H9 (cell line): ENCODE results near the gene PRKCI. TPM values are rescaled to one million over a fixed set of nuclear protein-coding genes. Genes with fewer than 3 reads are reported as not detected.

Experiments used
- DNase-seq: peaks from one replicate; pipeline ENCODE4 v3.0.0-alpha.2; 2017
- H2AFZ ChIP-seq: one replicate; pipeline ENCODE4 v1.6.1; 2013; ENCODE audit warnings: mild to moderate bottlenecking, low read length, control low read depth, moderate library complexity
- H2AK5ac ChIP-seq: 2 replicates; pipeline ENCODE4 v1.6.1; 2013; ENCODE audit warnings: low read length, control low read depth, mixed read lengths; ENCODE audit not compliant: insufficient read length
- H2BK120ac ChIP-seq: one replicate; pipeline ENCODE4 v1.6.1; 2013; ENCODE audit warnings: low read depth, mild to moderate bottlenecking, low read length, control low read depth, inconsistent platforms; ENCODE audit not compliant: poor library complexity, severe bottlenecking
- H2BK12ac ChIP-seq: 2 replicates; pipeline ENCODE4 v1.6.1; 2013; ENCODE audit warnings: low read length, control low read depth, mixed read lengths, low read depth; ENCODE audit not compliant: insufficient read length
- H2BK15ac ChIP-seq: 2 replicates; pipeline ENCODE4 v1.6.1; 2013; ENCODE audit warnings: low read depth, low read length, control low read depth
- H2BK20ac ChIP-seq: one replicate; pipeline ENCODE4 v1.6.1; 2013; ENCODE audit warnings: low read depth, mild to moderate bottlenecking, low read length, control low read depth, inconsistent platforms; ENCODE audit not compliant: poor library complexity, severe bottlenecking
- H2BK5ac ChIP-seq: 2 replicates; pipeline ENCODE4 v1.6.1; 2013; ENCODE audit warnings: low read length, control low read depth, mixed read lengths; ENCODE audit not compliant: insufficient read length
- H3K14ac ChIP-seq: 2 replicates; pipeline ENCODE4 v1.6.1; 2013; ENCODE audit warnings: low read length, control low read depth; ENCODE audit not compliant: insufficient read depth
- H3K18ac ChIP-seq: 2 replicates; pipeline ENCODE4 v1.6.1; 2013; ENCODE audit warnings: low read depth, mild to moderate bottlenecking, mixed read lengths, low read length, control low read depth; ENCODE audit not compliant: insufficient read length
- H3K23ac ChIP-seq: 2 replicates; pipeline ENCODE4 v1.6.1; 2013; ENCODE audit warnings: low read length, control low read depth, mixed read lengths, low read depth; ENCODE audit not compliant: insufficient read length
- H3K23me2 ChIP-seq: 2 replicates; pipeline ENCODE4 v1.6.1; 2013; ENCODE audit warnings: low read depth, mild to moderate bottlenecking, mixed read lengths, low read length, control low read depth; ENCODE audit not compliant: insufficient read length, poor library complexity, severe bottlenecking
- H3K27ac ChIP-seq: 2 replicates; pipeline ENCODE4 v1.5.1; 2013; ENCODE audit warnings: low read length, control low read depth, mixed read lengths, low read depth; ENCODE audit not compliant: insufficient read length
- H3K27me3 ChIP-seq: 2 replicates; pipeline ENCODE4 v1.6.1; 2013; ENCODE audit warnings: low read length, control low read depth, inconsistent platforms; ENCODE audit not compliant: insufficient read depth
- H3K4ac ChIP-seq: 2 replicates; pipeline ENCODE4 v1.6.1; 2013; ENCODE audit warnings: low read depth, mild to moderate bottlenecking, control low read depth, inconsistent platforms, low read length, moderate library complexity
- H3K4me1 ChIP-seq: 2 replicates; pipeline ENCODE4 v1.6.1; 2013; ENCODE audit warnings: low read length, control low read depth, inconsistent platforms; ENCODE audit not compliant: insufficient read depth
- H3K4me2 ChIP-seq: 2 replicates; pipeline ENCODE4 v1.6.1; 2013; ENCODE audit warnings: low read length, control low read depth, mixed read lengths; ENCODE audit not compliant: insufficient read length, insufficient read depth
- H3K56ac ChIP-seq: 2 replicates; pipeline ENCODE4 v1.6.1; 2013; ENCODE audit warnings: low read depth, mild to moderate bottlenecking, mixed read lengths, low read length, control low read depth; ENCODE audit not compliant: insufficient read length
- H3K79me1 ChIP-seq: 2 replicates; pipeline ENCODE4 v1.6.1; 2013; ENCODE audit warnings: low read depth, mild to moderate bottlenecking, moderate library complexity, low read length, control low read depth, inconsistent platforms; ENCODE audit not compliant: insufficient read depth, poor library complexity, severe bottlenecking
- H3K79me2 ChIP-seq: 2 replicates; pipeline ENCODE4 v1.6.1; 2013; ENCODE audit warnings: low read length, control low read depth, inconsistent platforms; ENCODE audit not compliant: insufficient read depth
- H3K9ac ChIP-seq: 2 replicates; pipeline ENCODE4 v1.6.1; 2013; ENCODE audit warnings: low read length, control low read depth, mixed read lengths; ENCODE audit not compliant: insufficient read length; ENCODE audit errors: extremely low read depth
- H3K9me3 ChIP-seq: one replicate; pipeline ENCODE4 v1.6.1; 2013; ENCODE audit warnings: low read depth, low read length, inconsistent platforms; ENCODE audit not compliant: control insufficient read depth
- H3T11ph ChIP-seq: one replicate; pipeline ENCODE4 v1.6.1; 2013; ENCODE audit warnings: mild to moderate bottlenecking, low read length, control low read depth, inconsistent platforms
- H4K20me1 ChIP-seq: one replicate; pipeline ENCODE4 v1.6.1; 2013; ENCODE audit not compliant: control insufficient read depth, insufficient read length, insufficient read depth
- H4K5ac ChIP-seq: 2 replicates; pipeline ENCODE4 v1.6.1; 2013; ENCODE audit warnings: low read depth, mild to moderate bottlenecking, mixed read lengths, low read length, control low read depth; ENCODE audit not compliant: insufficient read length
- H4K8ac ChIP-seq: replicated peaks from 2 replicates; pipeline ENCODE4 v1.6.1; 2013; ENCODE audit warnings: low read length, control low read depth, mixed read lengths, low read depth; ENCODE audit not compliant: insufficient read length
- H4K91ac ChIP-seq: 2 replicates; pipeline ENCODE4 v1.6.1; 2013; ENCODE audit warnings: low read depth, mild to moderate bottlenecking, moderate library complexity, mixed read lengths, low read length, control low read depth; ENCODE audit not compliant: insufficient read length
- H3K27ac Mint-ChIP-seq, 3 experiments: 2 replicates in 2 of 3; 3 replicates in 1 of 3; pipeline ENCODE4 v1.8.0; 2020 to 2021; ENCODE audit warnings: mixed read lengths in 3 of 3, mild to moderate bottlenecking in 1 of 3, moderate library complexity in 1 of 3
- H3K27me3 Mint-ChIP-seq: 2 replicates; pipeline ENCODE4 v1.8.0; 2021; ENCODE audit warnings: low read depth, mild to moderate bottlenecking, moderate library complexity, mixed read lengths
- H3K36me3 Mint-ChIP-seq, 3 experiments: 2 replicates in 2 of 3; 3 replicates in 1 of 3; pipeline ENCODE4 v1.8.0; 2020 to 2021; ENCODE audit warnings: low read depth in 3 of 3, mixed read lengths in 3 of 3; ENCODE audit not compliant: insufficient read depth in 1 of 3
- H3K4me1 Mint-ChIP-seq, 2 experiments: 2 replicates each; pipeline ENCODE4 v1.8.0; 2020; ENCODE audit warnings: mixed read lengths in 2 of 2
- H3K4me3 Mint-ChIP-seq, 2 experiments: 2 replicates in 1 of 2; 3 replicates in 1 of 2; pipeline ENCODE4 v1.8.0; 2020 to 2021; ENCODE audit warnings: mild to moderate bottlenecking in 2 of 2, mixed read lengths in 2 of 2, moderate library complexity in 1 of 2
- H3K9me3 Mint-ChIP-seq, 2 experiments: 2 replicates in 1 of 2; 3 replicates in 1 of 2; pipeline ENCODE4 v1.8.0; 2020; ENCODE audit warnings: mild to moderate bottlenecking in 2 of 2, mixed read lengths in 2 of 2, moderate library complexity in 1 of 2
- WGBS: extraction: QIAGEN DNeasy Blood & Tissue Kit; methylation state at CpG from one replicate; pipeline ENCODE4 v1.1.7; 2013; ENCODE audit warnings: missing lambda C conversion rate, low lambda C conversion rate, mixed read lengths; ENCODE audit not compliant: insufficient read length; ENCODE audit errors: extremely low coverage; 5-methylcytosine and 5-hydroxymethylcytosine counted together
- total RNA-seq: library from RNA; stranded (reverse); gene quantifications from 2 replicates; pipeline ENCODE4 v1.2.1, GENCODE V29; 2021
- TF ChIP-seq, protein P1 (sequence below): fragments of 200-600 bp; sonication (generic); conservative IDR thresholded peaks from 3 replicates; pipeline ENCODE4 v1.8.0; 2021; ENCODE audit warnings: antibody characterized with exemption, mild to moderate bottlenecking

The PRKCI gene
- total RNA-seq, 1 experiment from 2014 or later = 71.1 TPM

- H3K9ac ChIP-seq = no peak overlapping the region
- WGBS = 100% methylated on average over 1 of the region's 11 CpGs
- H3T11ph ChIP-seq = no peak overlapping the region
- Mint-ChIP-seq H3K27ac (no peak overlapping the region), H3K9me3 (peaks cover 8 to 9% of the 10 kb centered on the region in 2 experiments; a peak in 4 of 5 replicates), H3K36me3 (peaks cover 1 to 10% (median 6%) of the 10 kb centered on the region in 3 experiments), H3K4me1 (peaks cover 35 to 40% of the 10 kb centered on the region in 2 experiments), H3K4me3 (no peak overlapping the region), H3K27me3 (peaks cover 26% of the 10 kb centered on the region)
- H2AK5ac ChIP-seq = no peak overlapping the region
- H3K4me2 ChIP-seq = no peak overlapping the region
- no peaks in the 10 kb centered on the region for H3K79me1 ChIP-seq
- no peaks in the 10 kb centered on the region for H3K27me3 ChIP-seq
- H3K14ac ChIP-seq = no peak overlapping the region
- no peaks in the 10 kb centered on the region for H3K23me2 ChIP-seq
- H3K18ac ChIP-seq = no peak overlapping the region
- H4K8ac ChIP-seq = no peak overlapping the region
- no peaks in the 10 kb centered on the region; the same call in 1 of the 2 replicates for H3K4me1 ChIP-seq
- no peak overlapping the region for H2BK5ac ChIP-seq
- no peak overlapping the region for H3K56ac ChIP-seq
- H2BK15ac ChIP-seq = no peak overlapping the region
- H3K4ac ChIP-seq = no peak overlapping the region
- H2BK120ac ChIP-seq = no peak overlapping the region
- H3K79me2 ChIP-seq = no peaks in the 10 kb centered on the region
- TF ChIP-seq, protein P1, sequence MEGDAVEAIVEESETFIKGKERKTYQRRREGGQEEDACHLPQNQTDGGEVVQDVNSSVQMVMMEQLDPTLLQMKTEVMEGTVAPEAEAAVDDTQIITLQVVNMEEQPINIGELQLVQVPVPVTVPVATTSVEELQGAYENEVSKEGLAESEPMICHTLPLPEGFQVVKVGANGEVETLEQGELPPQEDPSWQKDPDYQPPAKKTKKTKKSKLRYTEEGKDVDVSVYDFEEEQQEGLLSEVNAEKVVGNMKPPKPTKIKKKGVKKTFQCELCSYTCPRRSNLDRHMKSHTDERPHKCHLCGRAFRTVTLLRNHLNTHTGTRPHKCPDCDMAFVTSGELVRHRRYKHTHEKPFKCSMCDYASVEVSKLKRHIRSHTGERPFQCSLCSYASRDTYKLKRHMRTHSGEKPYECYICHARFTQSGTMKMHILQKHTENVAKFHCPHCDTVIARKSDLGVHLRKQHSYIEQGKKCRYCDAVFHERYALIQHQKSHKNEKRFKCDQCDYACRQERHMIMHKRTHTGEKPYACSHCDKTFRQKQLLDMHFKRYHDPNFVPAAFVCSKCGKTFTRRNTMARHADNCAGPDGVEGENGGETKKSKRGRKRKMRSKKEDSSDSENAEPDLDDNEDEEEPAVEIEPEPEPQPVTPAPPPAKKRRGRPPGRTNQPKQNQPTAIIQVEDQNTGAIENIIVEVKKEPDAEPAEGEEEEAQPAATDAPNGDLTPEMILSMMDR = no peak
- H2BK12ac ChIP-seq = no peak overlapping the region
- no peak overlapping the region for H3K23ac ChIP-seq
- no peak overlapping the region for H2AFZ ChIP-seq
- no peak overlapping the region for H4K91ac ChIP-seq
- no peak overlapping the region for H3K27ac ChIP-seq
- H3K9me3 ChIP-seq = no peaks in the 10 kb centered on the region
- H2BK20ac ChIP-seq = no peak overlapping the region
- no peaks in the 10 kb centered on the region for H4K20me1 ChIP-seq
- no peak for DNase-seq
- H4K5ac ChIP-seq = no peak overlapping the region
Observed at GRCh38 chr3:170321321-170322034, 99.3 kb downstream of the PRKCI start.
